DOHH2 (cell line): Measurements from ENCODE around the gene CPHXL.
A peak's percentile ranks its signal among the peaks of the same experiment; 100 is the strongest.

Source experiments
- H3F3A ChIP-seq: fragments of 200-600 bp; sonication (generic), shearing (Covaris generic); 2 replicates; pipeline ENCODE4 v1.6.0; 2016; ENCODE audit warnings: antibody characterized with exemption, mild to moderate bottlenecking; ENCODE audit not compliant: control insufficient read depth, insufficient read depth
- H3K27ac ChIP-seq: fragments of 200-600 bp; sonication (generic); 2 replicates; pipeline ENCODE4 v1.5.1; 2014; ENCODE audit warnings: low read depth, mild to moderate bottlenecking, low read length, moderate library complexity
- H3K27me3 ChIP-seq: fragments of 200-600 bp; sonication (generic); 2 replicates; pipeline ENCODE4 v1.6.1; 2014; ENCODE audit warnings: mild to moderate bottlenecking, low read length, mixed read lengths; ENCODE audit not compliant: control insufficient read depth
- H3K36me3 ChIP-seq: fragments of 200-600 bp; sonication (generic); 2 replicates; pipeline ENCODE4 v1.6.1; 2014; ENCODE audit warnings: mild to moderate bottlenecking, low read length, moderate library complexity, mixed read lengths; ENCODE audit not compliant: control insufficient read depth
- H3K4me1 ChIP-seq: fragments of 200-600 bp; sonication (generic); 2 replicates; pipeline ENCODE4 v1.6.1; 2014; ENCODE audit warnings: mild to moderate bottlenecking, low read length, mixed read lengths; ENCODE audit not compliant: control insufficient read depth
- H3K4me2 ChIP-seq: fragments of 200-600 bp; sonication (generic); 2 replicates; pipeline ENCODE4 v1.6.0; 2014; ENCODE audit warnings: mild to moderate bottlenecking, low read length, moderate library complexity
- H3K4me3 ChIP-seq: fragments of 200-600 bp; sonication (generic); 2 replicates; pipeline ENCODE4 v1.5.1; 2014; ENCODE audit warnings: mild to moderate bottlenecking, low read length, mixed read lengths
- H3K79me2 ChIP-seq: fragments of 200-600 bp; sonication (generic); 2 replicates; pipeline ENCODE4 v1.6.1; 2014; ENCODE audit warnings: mild to moderate bottlenecking, low read length, mixed read lengths; ENCODE audit not compliant: control insufficient read depth
- H3K9me2 ChIP-seq: fragments of 200-600 bp; sonication (generic); replicated peaks from 2 replicates; pipeline ENCODE4 v1.6.1; 2014; ENCODE audit warnings: mild to moderate bottlenecking, low read length, mixed read lengths; ENCODE audit not compliant: control insufficient read depth
- H3K9me3 ChIP-seq: fragments of 200-600 bp; sonication (generic); 2 replicates; pipeline ENCODE4 v1.6.1; 2014; ENCODE audit warnings: antibody characterized with exemption, low read length, mixed read lengths; ENCODE audit not compliant: control insufficient read depth, insufficient read depth
- H4K20me1 ChIP-seq: fragments of 200-600 bp; sonication (generic); 2 replicates; pipeline ENCODE4 v1.6.0; 2014; ENCODE audit warnings: low read depth, mild to moderate bottlenecking, antibody characterized with exemption, low read length, moderate library complexity; ENCODE audit not compliant: control insufficient read depth, insufficient read depth
- EZH2phosphoT487 ChIP-seq: fragments of 200-600 bp; sonication (generic); IDR thresholded peaks from 2 replicates; pipeline ENCODE4 v1.6.1; 2017; ENCODE audit warnings: borderline replicate concordance, mild to moderate bottlenecking, antibody characterized with exemption, low read length, moderate library complexity, mixed read lengths
- TF ChIP-seq, protein P1 (sequence below): fragments of 200-600 bp; sonication (generic); IDR thresholded peaks from one replicate; pipeline ENCODE4 v1.5.1; 2014; ENCODE audit warnings: antibody characterized with exemption, mild to moderate bottlenecking, low read depth, low read length; ENCODE audit not compliant: poor library complexity, severe bottlenecking

CPHXL gene

GRCh38 chr16:75764154-75764768 is 38.0 kb upstream of the CPHXL start:
- H3K27me3 ChIP-seq, result no peaks in the 10 kb centered on the region
- H3K79me2 ChIP-seq, result no peaks in the 10 kb centered on the region
- H3K27ac ChIP-seq, result peak overlapping the region; percentile 80
- no peaks in the 10 kb centered on the region for H3K9me2 ChIP-seq
- TF ChIP-seq, protein P1, sequence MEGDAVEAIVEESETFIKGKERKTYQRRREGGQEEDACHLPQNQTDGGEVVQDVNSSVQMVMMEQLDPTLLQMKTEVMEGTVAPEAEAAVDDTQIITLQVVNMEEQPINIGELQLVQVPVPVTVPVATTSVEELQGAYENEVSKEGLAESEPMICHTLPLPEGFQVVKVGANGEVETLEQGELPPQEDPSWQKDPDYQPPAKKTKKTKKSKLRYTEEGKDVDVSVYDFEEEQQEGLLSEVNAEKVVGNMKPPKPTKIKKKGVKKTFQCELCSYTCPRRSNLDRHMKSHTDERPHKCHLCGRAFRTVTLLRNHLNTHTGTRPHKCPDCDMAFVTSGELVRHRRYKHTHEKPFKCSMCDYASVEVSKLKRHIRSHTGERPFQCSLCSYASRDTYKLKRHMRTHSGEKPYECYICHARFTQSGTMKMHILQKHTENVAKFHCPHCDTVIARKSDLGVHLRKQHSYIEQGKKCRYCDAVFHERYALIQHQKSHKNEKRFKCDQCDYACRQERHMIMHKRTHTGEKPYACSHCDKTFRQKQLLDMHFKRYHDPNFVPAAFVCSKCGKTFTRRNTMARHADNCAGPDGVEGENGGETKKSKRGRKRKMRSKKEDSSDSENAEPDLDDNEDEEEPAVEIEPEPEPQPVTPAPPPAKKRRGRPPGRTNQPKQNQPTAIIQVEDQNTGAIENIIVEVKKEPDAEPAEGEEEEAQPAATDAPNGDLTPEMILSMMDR, result peak; percentile 76
- TF ChIP-seq EZH2phosphoT487, result no peak
- H3K36me3 ChIP-seq, result no peaks in the 10 kb centered on the region
- H3K4me3 ChIP-seq, result peak overlapping the region; percentile 32
- H3F3A ChIP-seq, result peaks cover 15% of the 10 kb centered on the region
- H3K4me1 ChIP-seq, result peaks cover 67% of the 10 kb centered on the region
- no peaks in the 10 kb centered on the region for H4K20me1 ChIP-seq
- H3K4me2 ChIP-seq, result peak overlapping the region; percentile 67
- no peaks in the 10 kb centered on the region for H3K9me3 ChIP-seq

DNA sequence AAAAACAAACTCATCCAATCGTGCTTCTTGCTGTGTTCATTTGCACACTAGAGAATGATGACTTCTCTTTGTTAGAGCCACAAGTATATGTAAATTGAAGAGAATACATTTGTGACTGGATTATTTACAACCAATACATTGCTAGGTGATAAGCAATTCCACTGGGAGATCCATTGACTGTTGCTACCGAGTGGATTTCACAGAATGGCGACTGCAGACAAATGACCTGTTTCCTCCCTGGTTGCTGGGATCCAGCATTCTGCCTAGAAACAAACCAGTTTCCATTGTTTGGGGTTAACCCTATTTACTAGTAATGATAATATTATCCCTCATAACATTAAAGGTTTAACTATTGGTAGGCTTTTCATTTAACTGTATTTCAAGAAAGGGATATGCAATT is 36.9 kb upstream of the CPHXL start:
- no peaks in the 10 kb centered on the region for H3K27me3 ChIP-seq
- peaks cover 77% of the 10 kb centered on the region for H3K4me1 ChIP-seq
- peak overlapping the region; percentile 38 for H3K4me3 ChIP-seq
- H3K36me3 ChIP-seq, result no peaks in the 10 kb centered on the region
- H3K4me2 ChIP-seq, result peak overlapping the region; percentile 67
- H3F3A ChIP-seq, result peaks cover 15% of the 10 kb centered on the region
- H4K20me1 ChIP-seq, result no peaks in the 10 kb centered on the region
- H3K27ac ChIP-seq, result peak overlapping the region; percentile 80
- H3K9me3 ChIP-seq, result no peaks in the 10 kb centered on the region
- H3K79me2 ChIP-seq, result no peaks in the 10 kb centered on the region
- no peaks in the 10 kb centered on the region for H3K9me2 ChIP-seq
- TF ChIP-seq, protein P1, result no peak
- TF ChIP-seq EZH2phosphoT487, result no peak

- TF ChIP-seq, protein P1, result no peak
- no peak for TF ChIP-seq EZH2phosphoT487
- Histone ChIP-seq H3K4me1 (peaks cover 82% of the 10 kb centered on the region), H3F3A (peaks cover 15% of the 10 kb centered on the region), H3K36me3 (no peaks in the 10 kb centered on the region), H3K9me2 (no peaks in the 10 kb centered on the region), H3K27ac (peak overlapping the region; percentile 80), H3K4me3 (peak overlapping the region; percentile 38), H3K9me3 (no peaks in the 10 kb centered on the region), H4K20me1 (no peaks in the 10 kb centered on the region), H3K4me2 (peak overlapping the region; percentile 67), H3K79me2 (no peaks in the 10 kb centered on the region), H3K27me3 (no peaks in the 10 kb centered on the region)
These were observed 36.5 kb upstream of the CPHXL start for GRCh38 chr16:75762746-75763145.
